ENCODE data around the gene MICU2.

MICU2 gene

GRCh38 chr13:21603531-21604448 is at the start of gene MICU2:
MICU2 (minus strand) TSS chr13:21604170; CDS start chr13:21604148, 22 bp downstream.
- DNase-seq (ENCODE audit: low read depth, low spot score) = peak; percentile 97

GRCh38 chr13:21641629-21642028 is 37.7 kb upstream of the MICU2 start:
- no peak for DNase-seq (ENCODE audit: low read depth, low spot score)

GRCh38 chr13:21639561-21639960 is 35.6 kb upstream of the MICU2 start:
- DNase-seq (ENCODE audit: low read depth, low spot score) = no peak

GRCh38 chr13:21638319-21639282 is 34.6 kb upstream of the MICU2 start:
- peak; percentile 52 for DNase-seq (ENCODE audit: low read depth, low spot score)

GRCh38 chr13:21637296-21637695 is 33.3 kb upstream of the MICU2 start:
- DNase-seq (ENCODE audit: low read depth, low spot score) = peak; percentile 76

GRCh38 chr13:21636656-21637055 is 32.7 kb upstream of the MICU2 start:
- DNase-seq (ENCODE audit: low read depth, low spot score) = no peak

- DNase-seq (ENCODE audit: low read depth, low spot score) = no peak
These were observed 28.2 kb upstream of the MICU2 start for GRCh38 chr13:21632196-21632595.

- DNase-seq (ENCODE audit: low read depth, low spot score) = peak; percentile 46
These were observed 21.4 kb upstream of the MICU2 start for GRCh38 chr13:21625366-21625765.

- no peak for DNase-seq (ENCODE audit: low read depth, low spot score)
These were observed 16.9 kb upstream of the MICU2 start for GRCh38 chr13:21620861-21621260.

- no peak for DNase-seq (ENCODE audit: low read depth, low spot score)
These were observed 15.8 kb upstream of the MICU2 start for GRCh38 chr13:21619633-21620220.

- DNase-seq (ENCODE audit: low read depth, low spot score) = no peak
These were observed 12.9 kb upstream of the MICU2 start for GRCh38 chr13:21616880-21617279.

- no peak for DNase-seq (ENCODE audit: low read depth, low spot score)
These were observed 12.4 kb upstream of the MICU2 start for GRCh38 chr13:21616205-21616866.

GRCh38 chr13:21615427-21615826 is 11.5 kb upstream of the MICU2 start:
- no peak for DNase-seq (ENCODE audit: low read depth, low spot score)

- DNase-seq (ENCODE audit: low read depth, low spot score) = peak; percentile 28
These were observed 9.8 kb upstream of the MICU2 start for GRCh38 chr13:21613791-21614190.

- no peak for DNase-seq (ENCODE audit: low read depth, low spot score)
These were observed 7.4 kb upstream of the MICU2 start for GRCh38 chr13:21611385-21611784.

- no peak for DNase-seq (ENCODE audit: low read depth, low spot score)
These were observed 6.7 kb upstream of the MICU2 start for GRCh38 chr13:21610687-21611086.

- no peak for DNase-seq (ENCODE audit: low read depth, low spot score)
These were observed 5.0 kb upstream of the MICU2 start for GRCh38 chr13:21608961-21609360.

- DNase-seq (ENCODE audit: low read depth, low spot score) = no peak
These were observed 2.8 kb upstream of the MICU2 start for GRCh38 chr13:21606796-21607195.

GRCh38 chr13:21606251-21606650 is 2.3 kb upstream of the MICU2 start:
- DNase-seq (ENCODE audit: low read depth, low spot score) = no peak

- DNase-seq (ENCODE audit: low read depth, low spot score) = no peak
These were observed 7.2 kb downstream of the MICU2 start for GRCh38 chr13:21596722-21597121.

- DNase-seq (ENCODE audit: low read depth, low spot score) = no peak
These were observed 8.5 kb downstream of the MICU2 start for GRCh38 chr13:21595546-21595822.
